ENCODE data around the gene HDDC3.
"Not testable (repeated sequence)": the region's sequence is repeated elsewhere in the genome, so short reads cannot be mapped to it uniquely, and the experiment has no call there.

The HDDC3 gene

DNA sequence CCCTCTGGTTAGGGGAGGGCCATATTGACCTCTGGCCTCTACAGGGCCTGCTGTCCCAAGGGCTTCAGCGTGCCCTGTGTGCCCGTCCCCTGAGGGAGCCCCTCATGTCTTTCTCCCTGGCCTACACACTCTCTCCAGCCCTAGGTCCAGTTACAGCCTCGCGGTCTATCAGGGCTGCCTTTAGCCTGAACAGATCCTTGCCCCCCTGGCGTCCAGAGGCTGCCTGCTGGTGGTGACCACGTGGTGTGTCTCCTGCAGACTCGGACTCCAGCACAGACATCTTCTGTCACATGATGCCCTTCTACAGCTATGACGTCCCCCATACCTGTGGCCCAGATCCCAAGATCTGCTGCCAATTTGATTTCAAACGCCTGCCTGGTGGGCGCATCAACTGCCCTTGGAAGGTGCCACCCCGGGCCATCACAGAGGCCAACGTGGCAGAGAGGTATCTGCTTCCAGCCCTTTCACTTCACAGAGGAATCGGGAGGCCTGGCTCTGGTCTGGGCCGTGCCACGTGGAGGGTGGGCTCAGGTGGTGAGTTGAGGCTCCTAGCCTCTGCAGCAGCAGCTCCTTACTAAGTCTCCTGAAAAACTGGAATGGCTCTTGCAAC lies 25.2 kb downstream of the HDDC3 start:
- no peak for DNase-seq

DNA sequence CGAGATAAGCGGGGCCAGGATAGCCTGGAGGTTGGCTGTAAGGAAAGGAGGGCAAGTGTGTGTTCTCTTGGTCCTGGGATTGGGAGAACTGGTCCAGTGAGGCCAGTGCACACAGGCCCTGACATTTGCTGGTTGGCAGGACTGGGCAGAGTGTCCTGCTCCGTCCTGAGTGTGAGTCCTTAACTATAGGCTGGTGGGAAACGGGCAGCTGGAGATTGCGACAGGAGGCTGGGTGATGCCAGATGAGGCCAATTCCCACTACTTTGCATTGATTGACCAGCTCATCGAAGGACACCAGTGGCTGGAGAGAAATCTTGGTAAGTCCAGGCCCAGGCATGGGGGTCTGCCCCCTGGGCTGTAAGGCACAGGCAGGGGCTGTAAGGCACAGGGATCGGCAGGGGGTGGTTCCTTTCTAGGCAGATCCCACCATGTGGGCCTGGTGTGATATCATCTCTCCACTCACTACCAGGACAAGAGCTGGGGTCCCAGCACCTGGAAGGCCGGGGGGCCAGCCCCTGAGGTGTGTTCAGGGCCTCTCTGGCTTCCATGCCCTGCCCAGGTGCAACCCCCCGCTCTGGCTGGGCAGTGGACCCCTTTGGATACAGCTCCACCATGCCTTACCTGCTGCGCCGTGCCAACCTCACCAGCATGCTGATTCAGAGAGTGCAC lies 26.0 kb downstream of the HDDC3 start:
- DNase-seq = no peak

DNA sequence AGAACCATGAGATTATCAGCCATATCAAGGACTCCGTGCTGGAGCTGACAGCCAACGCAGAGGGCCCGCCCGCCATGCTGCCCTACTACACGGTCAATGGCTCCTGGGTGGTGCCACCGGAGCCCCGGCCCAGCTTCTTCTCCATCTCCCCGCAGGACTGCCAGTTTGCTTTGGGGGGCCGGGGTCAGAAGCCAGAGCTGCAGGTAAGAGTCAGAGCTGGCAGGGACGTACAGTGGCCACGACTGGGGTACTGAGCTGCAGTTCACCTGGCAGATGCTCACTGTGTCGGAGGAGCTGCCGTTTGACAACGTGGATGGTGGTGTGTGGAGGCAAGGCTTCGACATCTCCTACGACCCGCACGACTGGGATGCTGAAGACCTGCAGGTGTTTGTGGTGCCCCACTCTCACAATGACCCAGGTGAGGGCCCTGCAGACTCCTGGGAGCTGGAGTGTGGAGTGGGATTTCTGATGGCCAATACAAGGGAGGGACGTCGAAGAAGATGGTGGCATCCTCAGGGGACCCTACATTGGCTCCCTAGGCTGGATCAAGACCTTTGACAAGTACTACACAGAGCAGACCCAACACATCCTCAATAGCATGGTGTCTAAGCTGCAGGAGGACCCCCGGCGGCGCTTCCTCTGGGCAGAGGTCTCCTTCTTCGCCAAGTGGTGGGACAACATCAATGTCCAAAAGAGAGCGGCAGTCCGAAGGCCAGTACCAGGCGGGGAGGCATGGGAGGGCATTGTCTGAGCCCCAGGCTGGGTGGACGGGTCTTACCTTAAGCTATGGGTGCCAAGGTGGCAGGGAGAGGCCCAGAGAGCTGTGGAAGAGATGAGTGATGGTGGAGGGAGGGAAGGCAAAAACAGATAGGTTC lies 26.8 kb downstream of the HDDC3 start:
- no peak for DNase-seq

DNA sequence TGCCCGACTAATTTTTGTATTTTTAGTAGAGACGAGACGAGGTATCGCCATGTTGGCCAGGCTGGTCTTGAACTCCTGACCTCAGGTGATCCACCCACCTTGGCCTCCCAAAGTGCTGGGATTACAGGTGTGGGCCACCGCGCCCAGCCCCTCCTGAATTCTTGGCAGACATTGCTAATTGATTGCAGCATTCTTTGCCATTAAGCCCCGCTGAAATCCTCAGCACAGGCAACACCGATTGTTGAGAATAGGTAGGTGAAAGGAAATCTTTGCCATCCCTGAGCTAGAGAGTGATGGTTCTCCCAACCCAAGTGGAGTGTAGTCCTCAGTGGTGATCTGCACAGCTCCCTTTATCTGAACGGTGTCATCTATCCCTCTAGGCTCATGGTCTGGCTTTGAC lies 27.6 kb downstream of the HDDC3 start:
- DNase-seq = no peak

DNA sequence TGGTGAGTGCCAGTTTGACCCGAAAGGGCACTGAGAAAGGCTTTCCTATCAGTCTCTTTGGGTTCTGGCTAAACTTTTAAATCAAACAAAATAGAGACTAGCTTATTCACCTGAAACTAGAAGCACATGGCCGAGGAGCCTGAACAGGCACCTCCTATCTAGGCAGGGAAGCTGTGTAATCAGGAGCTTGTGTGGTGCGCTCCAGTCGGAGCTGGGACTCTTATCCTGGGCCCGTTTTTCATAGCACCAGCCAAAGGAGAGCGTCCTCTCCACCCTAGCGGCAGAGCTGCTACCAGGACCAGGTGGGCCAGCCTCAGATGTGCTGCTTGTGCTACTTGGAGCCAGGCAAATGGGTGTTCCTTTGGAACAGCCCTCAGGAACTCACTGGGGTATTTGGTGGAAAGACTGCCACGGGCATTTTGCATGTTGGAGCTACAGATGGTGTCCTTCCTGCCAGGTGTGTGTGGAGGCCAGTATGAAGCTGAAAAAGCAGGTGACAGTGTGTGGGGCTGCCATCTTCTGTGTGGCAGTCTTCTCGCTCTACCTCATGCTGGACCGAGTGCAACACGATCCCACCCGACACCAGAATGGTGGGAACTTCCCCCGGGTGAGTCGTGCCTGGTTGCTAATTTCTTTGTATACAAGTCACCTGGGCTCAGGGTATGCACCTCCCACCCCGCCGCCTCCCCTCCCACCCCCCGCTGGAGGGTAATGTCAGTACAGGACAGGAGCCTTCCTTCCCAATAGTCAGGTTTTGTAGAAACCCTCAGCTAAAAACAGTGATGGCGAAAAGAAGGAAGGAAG lies 28.4 kb downstream of the HDDC3 start:
- DNase-seq = no peak

DNA sequence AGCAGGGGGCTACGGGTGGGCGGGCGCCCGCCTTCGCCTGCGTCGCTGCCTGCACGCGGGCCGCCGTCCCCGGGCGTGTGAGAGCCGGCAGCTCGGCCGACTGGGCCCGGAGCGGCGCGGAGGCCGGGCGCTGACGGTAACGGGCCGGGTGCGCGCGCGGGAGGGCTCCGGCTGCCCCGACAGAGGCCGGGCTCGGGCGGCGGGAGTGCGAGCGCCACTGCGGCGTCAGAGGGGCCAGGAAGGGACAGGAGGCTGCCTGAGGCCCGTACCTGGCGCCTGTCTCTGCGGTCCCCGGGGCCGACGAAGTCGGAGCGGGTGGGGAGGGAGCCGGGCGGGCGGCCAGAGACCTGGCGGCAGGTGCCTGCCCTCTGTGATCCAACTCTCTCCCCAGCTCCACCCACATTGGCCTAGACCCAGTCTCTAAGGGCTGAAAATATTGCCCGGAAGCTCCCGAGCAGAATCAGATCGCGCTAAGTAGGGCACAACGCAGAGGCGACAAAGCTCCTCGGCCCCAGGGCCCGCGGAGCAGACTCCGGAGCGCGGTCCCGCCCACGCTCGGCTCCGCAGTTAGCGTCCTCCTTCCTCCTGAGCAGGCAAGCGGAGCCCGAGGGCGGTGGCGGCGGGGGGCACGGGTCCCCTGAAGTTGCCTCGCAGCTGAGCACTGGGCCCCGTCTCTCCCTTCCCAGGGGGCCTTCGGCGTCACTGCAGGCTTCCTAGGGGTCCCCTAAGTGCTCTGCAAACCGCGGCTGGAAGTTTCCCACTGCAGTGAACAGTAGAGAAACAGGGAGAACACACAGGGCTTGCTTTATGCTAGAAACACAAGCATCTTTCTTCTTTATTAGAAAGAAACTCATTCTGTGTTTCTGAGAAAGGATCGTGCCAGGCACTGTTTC lies 29.3 kb downstream of the HDDC3 start, which contains the start of gene MAN2A2:
Gene MAN2A2, plus strand, starts transcription at position 463 of the 893 bp plus-strand sequence. CDS start 906 bp downstream, outside the sequence.
- no peak for DNase-seq

DNA sequence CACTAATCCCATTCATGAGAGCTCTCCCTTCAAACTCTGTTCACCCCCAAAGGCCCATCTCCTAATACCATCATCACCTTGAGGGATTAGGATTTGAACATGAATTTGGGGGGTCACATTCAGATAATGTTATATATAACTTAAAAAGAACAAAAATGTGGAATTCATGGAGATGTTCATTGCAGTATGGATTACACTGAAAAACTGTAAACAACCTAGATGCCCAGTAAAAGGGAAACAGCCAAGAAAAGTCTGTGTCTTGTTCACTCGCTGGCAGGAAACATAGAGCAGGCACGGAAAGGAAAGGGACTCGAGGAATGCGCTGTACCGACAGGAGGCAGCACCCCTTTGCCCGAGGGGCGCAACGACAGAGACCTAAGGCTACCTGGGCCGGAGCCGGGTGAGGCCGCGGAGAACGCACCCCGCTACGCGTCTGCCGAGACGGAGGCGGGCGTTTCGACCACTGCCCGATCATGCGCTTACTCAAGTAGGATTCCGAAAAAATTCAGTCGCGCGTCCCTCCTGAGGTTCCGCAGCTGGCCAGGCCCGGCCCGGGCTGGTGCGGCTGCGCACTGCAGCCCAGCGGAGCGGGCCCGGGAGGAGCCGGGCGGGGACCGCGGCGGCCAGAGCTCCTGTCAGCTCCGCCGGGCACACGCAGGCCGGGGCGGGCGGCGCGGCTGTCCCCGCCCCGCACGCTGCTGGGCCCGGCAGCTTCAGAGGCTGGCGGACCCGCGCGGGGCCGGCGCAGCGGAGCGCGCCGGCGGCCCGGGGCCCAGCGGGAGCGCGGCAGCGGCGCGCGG lies 30.1 kb downstream of the HDDC3 start:
- DNase-seq = peak; percentile 7

DNA sequence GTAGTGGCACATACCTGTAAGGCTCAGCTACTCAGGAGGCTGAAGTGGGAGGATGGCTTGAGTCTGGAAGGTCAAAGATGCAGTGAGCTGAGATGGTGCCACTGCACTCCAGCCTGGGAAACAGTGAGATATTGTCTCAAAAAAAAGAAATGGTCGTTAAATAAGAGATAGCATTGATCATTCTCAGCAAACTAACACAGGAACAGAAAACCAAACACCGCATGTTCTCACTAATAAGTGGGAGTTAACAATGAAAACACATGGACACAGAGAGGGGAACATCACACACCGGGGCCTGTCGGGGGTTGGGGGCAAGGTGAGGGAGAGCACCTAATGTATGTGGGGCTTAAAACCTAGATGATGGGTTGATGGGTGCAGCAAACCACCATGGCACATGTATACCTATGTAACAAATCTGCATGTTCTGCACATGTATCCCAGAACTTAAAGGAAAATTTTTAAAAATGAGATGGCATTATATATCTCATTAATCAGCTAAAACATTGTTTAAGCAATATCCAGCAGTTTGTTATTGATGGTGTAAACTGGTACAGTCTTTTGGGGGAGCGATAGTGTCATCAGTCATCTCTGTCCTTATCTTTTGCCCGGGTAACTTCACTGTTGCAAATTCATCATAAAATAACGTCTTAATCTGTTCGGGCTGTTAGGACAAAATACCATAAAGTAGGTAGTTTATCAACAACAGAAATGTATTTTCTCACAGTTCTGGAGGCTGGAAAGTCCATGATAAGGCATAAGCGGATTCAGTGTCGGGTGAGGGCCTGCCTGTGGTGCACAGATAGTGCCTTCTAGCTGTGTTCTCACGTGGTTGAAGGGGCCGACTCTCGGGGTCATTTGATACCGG lies 30.9 kb downstream of the HDDC3 start:
- no peak for DNase-seq

DNA sequence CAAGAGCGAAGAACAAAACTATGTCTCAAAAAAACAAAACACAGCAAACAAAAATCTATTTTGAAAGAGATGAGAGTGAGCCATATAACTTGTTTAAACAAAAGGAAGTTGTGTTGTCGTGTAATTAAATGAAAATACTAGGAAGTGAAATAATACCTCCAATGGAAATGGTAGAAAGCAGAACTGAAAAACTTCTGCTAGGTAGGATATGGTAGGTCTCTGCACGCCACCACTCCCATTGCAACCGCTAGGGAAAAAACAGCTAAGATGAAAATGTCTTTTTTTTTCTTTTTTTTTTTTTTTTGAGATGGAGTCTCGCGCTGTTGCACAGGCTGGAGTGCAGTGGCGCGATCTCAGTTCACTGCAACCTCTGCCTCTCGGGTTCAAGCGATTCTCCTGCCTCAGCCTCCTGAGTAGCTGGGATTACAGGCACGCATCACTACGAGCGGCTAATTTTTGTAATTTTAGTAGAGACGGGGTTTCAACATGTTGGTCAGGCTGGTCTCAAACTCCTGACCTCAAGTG lies 35.2 kb downstream of the HDDC3 start:
- DNase-seq = not testable (repeated sequence)

DNA sequence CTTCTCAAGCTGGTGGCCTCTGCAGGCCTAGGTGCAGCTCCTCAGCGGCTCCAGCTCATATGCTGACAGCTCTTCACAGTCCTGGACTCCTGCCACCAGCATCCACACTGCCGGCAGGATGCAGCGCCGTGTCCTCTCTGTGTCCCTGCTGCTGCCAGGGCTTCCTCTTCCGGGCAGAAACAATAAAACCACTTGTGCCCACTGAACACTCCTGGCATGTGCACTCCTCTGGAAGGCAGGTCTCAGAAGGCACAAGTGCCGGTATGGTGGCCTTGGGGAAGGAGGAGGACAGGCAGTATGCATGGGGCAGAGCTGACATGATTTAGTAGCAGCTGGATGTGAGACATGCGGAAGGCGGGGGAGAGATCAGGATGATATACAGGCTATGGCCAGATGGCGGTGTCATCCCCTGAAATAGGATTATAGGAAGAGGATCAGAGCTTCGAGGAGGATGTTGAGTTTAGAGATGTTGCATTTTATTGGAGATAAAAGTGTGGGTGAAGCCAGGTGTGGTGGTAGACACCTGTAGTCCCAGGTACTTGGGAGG lies 36.7 kb downstream of the HDDC3 start:
- DNase-seq = no peak

DNA sequence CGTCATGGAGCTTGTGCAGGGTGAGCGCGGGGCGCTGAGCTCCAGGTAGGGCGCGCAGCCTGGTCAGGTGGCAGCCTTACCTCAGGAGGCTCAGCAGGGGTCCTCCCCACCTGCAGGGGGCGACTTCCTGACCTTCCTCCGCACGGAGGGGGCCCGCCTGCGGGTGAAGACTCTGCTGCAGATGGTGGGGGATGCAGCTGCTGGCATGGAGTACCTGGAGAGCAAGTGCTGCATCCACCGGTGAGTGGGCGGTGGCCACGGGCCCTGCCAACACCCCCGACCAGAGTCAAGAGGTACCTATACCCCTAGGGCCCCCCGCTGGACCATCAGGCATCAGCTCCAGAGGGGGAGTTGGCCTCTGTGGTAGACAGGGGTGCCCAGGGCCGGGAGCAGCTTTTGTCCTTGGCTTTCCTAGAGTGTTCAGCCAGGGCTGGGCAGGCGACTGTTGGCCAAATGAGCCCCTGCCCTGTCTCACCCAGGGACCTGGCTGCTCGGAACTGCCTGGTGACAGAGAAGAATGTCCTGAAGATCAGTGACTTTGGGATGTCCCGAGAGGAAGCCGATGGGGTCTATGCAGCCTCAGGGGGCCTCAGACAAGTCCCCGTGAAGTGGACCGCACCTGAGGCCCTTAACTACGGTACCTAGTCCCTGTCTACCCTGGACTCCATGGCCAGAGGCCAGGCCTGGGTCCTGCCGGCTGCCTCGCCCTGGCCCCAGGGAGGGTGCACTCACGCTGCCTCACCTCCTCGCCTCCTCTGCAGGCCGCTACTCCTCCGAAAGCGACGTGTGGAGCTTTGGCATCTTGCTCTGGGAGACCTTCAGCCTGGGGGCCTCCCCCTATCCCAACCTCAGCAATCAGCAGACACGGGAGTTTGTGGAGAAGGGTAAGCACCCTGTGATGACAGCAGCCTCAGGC lies 38.9 kb downstream of the HDDC3 start:
- no peak for DNase-seq

DNA sequence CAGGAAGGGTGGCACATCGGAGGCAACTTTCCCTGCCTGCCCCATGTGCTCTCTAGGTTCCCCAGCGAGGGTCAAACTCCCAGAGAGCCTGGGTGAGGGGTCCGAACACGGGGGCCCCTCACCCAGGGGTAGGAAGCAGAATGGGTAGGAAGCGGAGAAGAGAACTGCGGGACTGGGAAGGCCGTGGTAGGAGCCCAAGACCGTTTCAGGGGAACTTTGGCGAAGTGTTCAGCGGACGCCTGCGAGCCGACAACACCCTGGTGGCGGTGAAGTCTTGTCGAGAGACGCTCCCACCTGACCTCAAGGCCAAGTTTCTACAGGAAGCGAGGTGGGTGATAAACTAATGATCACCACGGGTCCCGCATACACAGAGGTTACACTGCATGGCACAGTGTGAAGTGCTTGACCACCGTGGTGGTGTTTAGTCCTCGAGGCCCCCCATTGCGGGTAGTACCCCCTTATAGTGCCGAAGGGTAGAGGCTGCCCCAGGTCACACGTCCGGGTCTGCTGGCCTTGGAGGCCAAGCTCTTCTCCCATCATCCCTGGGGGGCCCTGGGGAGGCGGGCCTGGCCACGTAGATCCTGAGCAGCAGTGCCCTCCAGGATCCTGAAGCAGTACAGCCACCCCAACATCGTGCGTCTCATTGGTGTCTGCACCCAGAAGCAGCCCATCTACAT lies 39.7 kb downstream of the HDDC3 start:
- DNase-seq = no peak

DNA sequence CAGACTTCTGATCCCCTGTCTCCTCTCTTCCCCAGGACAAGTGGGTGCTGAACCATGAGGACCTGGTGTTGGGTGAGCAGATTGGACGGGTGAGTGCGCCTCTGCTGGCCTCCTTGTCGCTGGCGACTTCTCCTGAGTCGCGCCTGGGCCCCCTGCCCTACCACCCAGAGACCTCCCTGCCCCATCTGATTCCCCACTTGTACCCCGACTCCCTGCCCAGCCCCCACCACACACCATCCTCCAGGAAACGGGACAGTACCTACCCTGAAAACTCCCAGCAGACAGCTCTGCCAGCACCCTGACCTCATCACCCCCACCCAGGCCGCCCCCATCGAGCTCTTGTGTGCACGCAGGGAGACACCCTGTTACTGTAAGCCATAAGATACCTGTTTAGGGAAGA lies 40.3 kb downstream of the HDDC3 start:
- no peak for DNase-seq

DNA sequence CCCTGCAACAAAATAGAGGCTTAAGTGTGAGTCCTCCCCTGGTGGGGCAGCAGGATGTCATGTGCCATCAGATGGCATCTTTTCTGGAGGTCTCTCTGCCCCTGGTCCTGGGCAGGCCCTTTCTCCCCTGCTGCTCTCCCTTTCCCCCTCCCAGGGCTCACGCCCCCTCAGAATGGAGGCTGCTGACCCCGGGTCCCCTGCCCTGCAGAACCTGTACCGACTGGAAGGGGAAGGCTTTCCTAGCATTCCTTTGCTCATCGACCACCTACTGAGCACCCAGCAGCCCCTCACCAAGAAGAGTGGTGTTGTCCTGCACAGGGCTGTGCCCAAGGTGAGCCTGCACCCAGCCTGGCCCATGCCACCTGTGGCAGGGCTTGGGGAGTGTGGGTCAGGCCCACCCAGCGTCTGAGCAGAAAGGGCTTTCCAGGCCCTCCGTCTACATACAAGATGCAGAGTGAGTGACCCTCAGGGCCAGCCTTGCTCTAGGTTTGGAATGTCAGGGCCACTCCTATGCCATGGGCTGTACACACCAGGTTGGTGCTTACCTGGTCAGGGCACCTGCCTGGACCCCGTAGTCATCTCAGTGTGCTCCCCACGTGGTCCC lies 40.9 kb downstream of the HDDC3 start:
- DNase-seq = no peak

DNA sequence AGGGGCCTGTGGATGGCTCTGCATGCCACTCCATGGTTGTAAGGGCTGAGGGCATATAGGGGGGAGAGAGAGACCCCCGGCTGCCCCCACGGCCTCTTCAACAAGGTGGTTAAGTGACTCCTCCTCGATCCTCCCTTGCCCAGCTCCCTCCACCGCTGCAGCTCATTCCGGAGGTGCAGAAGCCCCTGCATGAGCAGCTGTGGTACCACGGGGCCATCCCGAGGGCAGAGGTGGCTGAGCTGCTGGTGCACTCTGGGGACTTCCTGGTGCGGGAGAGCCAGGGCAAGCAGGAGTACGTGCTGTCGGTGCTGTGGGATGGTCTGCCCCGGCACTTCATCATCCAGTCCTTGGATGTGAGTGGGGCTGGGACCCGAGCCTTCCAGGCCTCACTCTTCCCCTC lies 41.5 kb downstream of the HDDC3 start:
- no peak for DNase-seq

DNA sequence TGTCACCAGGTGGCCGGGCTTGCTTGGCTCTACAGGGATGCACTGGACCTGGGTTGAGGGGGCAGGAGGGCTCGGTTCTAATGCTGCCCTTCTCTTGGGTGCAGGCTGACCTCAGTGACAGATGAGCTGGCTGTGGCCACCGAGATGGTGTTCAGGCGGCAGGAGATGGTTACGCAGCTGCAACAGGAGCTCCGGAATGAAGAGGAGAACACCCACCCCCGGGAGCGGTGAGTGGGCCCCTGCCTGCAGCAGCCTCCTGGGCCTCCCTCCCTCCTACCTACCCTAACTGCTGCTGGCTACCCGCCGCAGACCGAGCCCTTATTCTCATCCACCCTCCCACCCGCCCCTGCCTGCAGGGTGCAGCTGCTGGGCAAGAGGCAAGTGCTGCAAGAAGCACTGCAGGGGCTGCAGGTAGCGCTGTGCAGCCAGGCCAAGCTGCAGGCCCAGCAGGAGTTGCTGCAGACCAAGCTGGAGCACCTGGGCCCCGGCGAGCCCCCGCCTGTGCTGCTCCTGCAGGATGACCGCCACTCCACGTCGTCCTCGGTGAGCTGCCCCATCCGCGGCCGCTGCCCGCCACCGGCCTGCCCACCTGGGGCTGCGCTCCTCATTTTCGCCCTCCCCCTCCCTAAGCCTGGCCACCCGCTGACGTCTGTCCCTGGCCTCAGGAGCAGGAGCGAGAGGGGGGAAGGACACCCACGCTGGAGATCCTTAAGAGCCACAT lies 42.5 kb downstream of the HDDC3 start:
- DNase-seq = no peak

DNA sequence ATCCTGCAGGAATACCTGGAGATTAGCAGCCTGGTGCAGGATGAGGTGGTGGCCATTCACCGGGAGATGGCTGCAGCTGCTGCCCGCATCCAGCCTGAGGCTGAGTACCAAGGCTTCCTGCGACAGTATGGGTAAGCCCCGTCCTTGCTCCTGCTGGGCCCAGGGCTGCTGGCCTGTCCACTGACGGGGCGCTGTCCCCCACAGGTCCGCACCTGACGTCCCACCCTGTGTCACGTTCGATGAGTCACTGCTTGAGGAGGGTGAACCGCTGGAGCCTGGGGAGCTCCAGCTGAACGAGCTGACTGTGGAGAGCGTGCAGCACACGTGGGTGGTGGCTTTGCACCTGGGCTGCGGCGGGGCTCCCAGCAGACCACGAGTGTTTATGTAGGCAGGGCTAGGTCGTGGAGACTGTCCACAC lies 43.0 kb downstream of the HDDC3 start:
- DNase-seq = no peak

All from NCI-H1436 treated with DMSO at 0.1 percent for 48 hours (cell line).